Stimulated activated CD4-positive, alpha-beta T cell treated with anti-CD3 and anti-CD28 coated beads, Interleukin-15, amount 100 ng/mL, for 24 hours (primary cell): Measurements from ENCODE around the gene FHAD1.

Experiments
- DNase-seq: peaks from one replicate; pipeline ENCODE4 v3.0.0-alpha.2; 2020

The FHAD1 gene

GRCh38 chr1:15249081-15249480 lies 2.1 kb downstream of the FHAD1 start:
- DNase-seq, result peak; percentile 76

- no peak for DNase-seq
Observed at GRCh38 chr1:15251857-15252835, 5.1 kb downstream of the FHAD1 start.

GRCh38 chr1:15254559-15254958 lies 7.5 kb downstream of the FHAD1 start:
- no peak for DNase-seq

GRCh38 chr1:15255582-15256149 lies 8.6 kb downstream of the FHAD1 start:
- DNase-seq, result no peak

- no peak for DNase-seq
Observed at GRCh38 chr1:15256584-15256983, 9.6 kb downstream of the FHAD1 start.

GRCh38 chr1:15257309-15257708 lies 10.3 kb downstream of the FHAD1 start:
- DNase-seq, result no peak

GRCh38 chr1:15258833-15259621 lies 12.0 kb downstream of the FHAD1 start:
- DNase-seq, result no peak

- DNase-seq, result no peak
Observed at GRCh38 chr1:15259622-15260007, 12.6 kb downstream of the FHAD1 start.

- no peak for DNase-seq
Observed at GRCh38 chr1:15260418-15261154, 13.6 kb downstream of the FHAD1 start.

- DNase-seq, result peak; percentile 54
Observed at GRCh38 chr1:15261155-15262002, 14.4 kb downstream of the FHAD1 start.

- DNase-seq, result no peak
Observed at GRCh38 chr1:15262003-15262377, 15.0 kb downstream of the FHAD1 start.

GRCh38 chr1:15262706-15263105 lies 15.7 kb downstream of the FHAD1 start:
- DNase-seq, result no peak

GRCh38 chr1:15264769-15265168 lies 17.7 kb downstream of the FHAD1 start:
- no peak for DNase-seq

- DNase-seq, result no peak
Observed at GRCh38 chr1:15271196-15271595, 24.2 kb downstream of the FHAD1 start.

- peak; percentile 62 for DNase-seq
Observed at GRCh38 chr1:15272009-15272781, 25.2 kb downstream of the FHAD1 start.

- no peak for DNase-seq
Observed at GRCh38 chr1:15272782-15273127, 25.7 kb downstream of the FHAD1 start.

- no peak for DNase-seq
Observed at GRCh38 chr1:15273274-15273673, 26.3 kb downstream of the FHAD1 start.

GRCh38 chr1:15275921-15276683 lies 29.1 kb downstream of the FHAD1 start:
- DNase-seq, result no peak

GRCh38 chr1:15276691-15277446 lies 29.8 kb downstream of the FHAD1 start:
- no peak for DNase-seq

GRCh38 chr1:15277447-15277838 lies 30.4 kb downstream of the FHAD1 start:
- DNase-seq, result no peak
